GM12878 (cell line): ENCODE data around the gene FUZ. TPM values are rescaled to one million over a fixed set of nuclear protein-coding genes. Genes with fewer than 3 reads are reported as not detected.

Source experiments
- BACH1 ChIP-seq: fragments of 450-650 bp; IDR thresholded peaks from 2 replicates; pipeline ENCODE4 v1.6.1; 2017; ENCODE audit warnings: mild to moderate bottlenecking, borderline replicate concordance
- BMI1 ChIP-seq: fragments of 450-650 bp; IDR thresholded peaks from 2 replicates; pipeline ENCODE4 v1.6.1; 2016; ENCODE audit warnings: mild to moderate bottlenecking, moderate library complexity, borderline replicate concordance
- DPF2 ChIP-seq: fragments of 450-650 bp; IDR thresholded peaks from 2 replicates; pipeline ENCODE4 v1.6.1; 2017; ENCODE audit warnings: mild to moderate bottlenecking
- ETV6 ChIP-seq, 2 experiments: fragments of 450-650 bp in 1 of 2; IDR thresholded peaks in 1 of 2; conservative IDR thresholded peaks in 1 of 2; 2 replicates each; pipeline ENCODE4 v1.6.1; 2014; ENCODE audit warnings: antibody characterized with exemption in 1 of 2, borderline replicate concordance in 1 of 2, low read depth in 1 of 2, mild to moderate bottlenecking in 1 of 2, moderate library complexity in 1 of 2
- FOXM1 ChIP-seq: IDR thresholded peaks from 2 replicates; pipeline ENCODE4 v1.6.1; 2012; ENCODE audit warnings: low read depth, mild to moderate bottlenecking, inconsistent platforms, low read length, moderate library complexity
- GABPA ChIP-seq: IDR thresholded peaks from 2 replicates; pipeline ENCODE4 v1.6.1; 2014; ENCODE audit warnings: antibody characterized with exemption, low read depth, mild to moderate bottlenecking, inconsistent platforms
- IKZF1 ChIP-seq: fragments of 450-650 bp; conservative IDR thresholded peaks from 2 replicates; pipeline ENCODE4 v1.6.1; 2017; ENCODE audit warnings: antibody characterized with exemption, mild to moderate bottlenecking
- MTA2 ChIP-seq: fragments of 450-650 bp; IDR thresholded peaks from 2 replicates; pipeline ENCODE4 v1.6.1; 2016; ENCODE audit warnings: low read depth, mild to moderate bottlenecking, moderate library complexity
- NFIC ChIP-seq: IDR thresholded peaks from 2 replicates; pipeline ENCODE4 v1.6.1; 2012; ENCODE audit warnings: low read depth, mild to moderate bottlenecking, inconsistent platforms, low read length, moderate library complexity
- NFXL1 ChIP-seq: fragments of 450-650 bp; IDR thresholded peaks from 2 replicates; pipeline ENCODE4 v1.6.1; 2017; ENCODE audit warnings: antibody characterized with exemption, mild to moderate bottlenecking, borderline replicate concordance
- NFYB ChIP-seq: IDR thresholded peaks from 2 replicates; pipeline ENCODE4 v1.6.1; 2011; ENCODE audit warnings: low read depth, mild to moderate bottlenecking, low read length, improper control_type of control experiment, moderate library complexity; ENCODE audit not compliant: insufficient read depth
- NR2C2 ChIP-seq: IDR thresholded peaks from 2 replicates; pipeline ENCODE4 v1.6.1; 2011; ENCODE audit warnings: borderline replicate concordance, low read depth; ENCODE audit not compliant: control insufficient read depth, insufficient read length
- NR2F1 ChIP-seq: fragments of 450-650 bp; conservative IDR thresholded peaks from 2 replicates; pipeline ENCODE4 v1.6.1; 2017; ENCODE audit warnings: mild to moderate bottlenecking
- PAX5 ChIP-seq: IDR thresholded peaks from 2 replicates; pipeline ENCODE4 v1.6.1; 2011; ENCODE audit warnings: low read depth, low read length, borderline replicate concordance
- POU2F2 ChIP-seq: IDR thresholded peaks from 3 replicates; pipeline ENCODE4 v1.6.1; 2011; ENCODE audit warnings: low read depth, mild to moderate bottlenecking, low read length, borderline replicate concordance
- RELA ChIP-seq: fragments of 450-650 bp; IDR thresholded peaks from 2 replicates; pipeline ENCODE4 v1.8.0; 2014; ENCODE audit warnings: borderline replicate concordance; ENCODE audit not compliant: partially characterized antibody
- SP1 ChIP-seq: IDR thresholded peaks from one replicate; pipeline ENCODE4 v1.6.1; 2011; ENCODE audit warnings: low read depth, low read length
- SREBF1 ChIP-seq: IDR thresholded peaks from 2 replicates; pipeline ENCODE4 v1.6.1; 2012; ENCODE audit warnings: mild to moderate bottlenecking, low read length
- STAT1 ChIP-seq: fragments of 450-650 bp; conservative IDR thresholded peaks from 2 replicates; pipeline ENCODE4 v1.6.1; 2014; ENCODE audit warnings: antibody characterized with exemption, mild to moderate bottlenecking
- TCF12 ChIP-seq: IDR thresholded peaks from 2 replicates; pipeline ENCODE4 v1.6.1; 2011; ENCODE audit warnings: low read depth, mild to moderate bottlenecking, low read length
- YBX1 ChIP-seq: fragments of 450-650 bp; IDR thresholded peaks from 2 replicates; pipeline ENCODE4 v1.6.1; 2016; ENCODE audit warnings: antibody characterized with exemption
- ZNF274 ChIP-seq: IDR thresholded peaks from one replicate; pipeline ENCODE4 v1.8.0; 2011; ENCODE audit not compliant: insufficient read length, insufficient read depth
- ZZZ3 ChIP-seq: IDR thresholded peaks from 2 replicates; pipeline ENCODE4 v1.6.1; 2011; ENCODE audit warnings: low read depth; ENCODE audit not compliant: control insufficient read depth, insufficient read length
- polyA plus RNA-seq, 11 experiments: library from polyadenylated mRNA; depleted of rRNA in 4 of 11; unstranded in 6 of 11; stranded (reverse) in 5 of 11; fragments of >200 nt; fragmentation: Nextera tagmentation in 4 of 11; fragmentation: Illumina TruSeq in 1 of 11; extraction: Ambion mirVana in 4 of 11; extraction: Trizol in 1 of 11; gene quantifications; 1 replicate in 1 of 11; 2 replicates in 10 of 11; pipeline versions ENCODE4 v1.2.1 to v1.2.3, GENCODE V29; 2011 to 2016; ENCODE audit warnings: inconsistent platforms in 2 of 11, missing spikeins in 2 of 11, low read depth in 1 of 11
- total RNA-seq, 4 experiments: library from RNA; depleted of rRNA in 3 of 4; stranded (reverse); fragments of >200 nt in 3 of 4; fragmentation: Illumina TruSeq in 1 of 4; extraction: Trizol in 1 of 4; gene quantifications; 2 replicates each; pipeline versions ENCODE4 v1.2.1 to v1.2.3, GENCODE V29; 2013 to 2021
- TF ChIP-seq, protein P1 (sequence below): fragments of 450-650 bp; IDR thresholded peaks from 2 replicates; pipeline ENCODE4 v1.6.1; 2018; ENCODE audit warnings: borderline replicate concordance, mild to moderate bottlenecking; ENCODE audit not compliant: partially characterized antibody
- TF ChIP-seq, protein P2 (sequence below): IDR thresholded peaks from 2 replicates; pipeline ENCODE4 v1.6.1; 2012; ENCODE audit warnings: low read depth, low read length, improper control_type of control experiment
- TF ChIP-seq, protein P3 (sequence below): IDR thresholded peaks from 2 replicates; pipeline ENCODE4 v1.6.1; 2011; ENCODE audit warnings: borderline replicate concordance, low read depth, mild to moderate bottlenecking, moderate library complexity, mixed read lengths, low read length; ENCODE audit not compliant: insufficient read depth; ENCODE audit errors: extremely low read length
- TF ChIP-seq, protein P4 (sequence below): IDR thresholded peaks from 2 replicates; pipeline ENCODE4 v1.6.1; 2011; ENCODE audit warnings: low read depth, low read length, improper control_type of control experiment, borderline replicate concordance

Gene FUZ
- total and polyA plus RNA-seq, 10 of the 15 experiments (the other 5 are each of a cell fraction or from before 2014, with no cell fraction given) = 0.18 to 11.5 (median 8.8) TPM

DNA sequence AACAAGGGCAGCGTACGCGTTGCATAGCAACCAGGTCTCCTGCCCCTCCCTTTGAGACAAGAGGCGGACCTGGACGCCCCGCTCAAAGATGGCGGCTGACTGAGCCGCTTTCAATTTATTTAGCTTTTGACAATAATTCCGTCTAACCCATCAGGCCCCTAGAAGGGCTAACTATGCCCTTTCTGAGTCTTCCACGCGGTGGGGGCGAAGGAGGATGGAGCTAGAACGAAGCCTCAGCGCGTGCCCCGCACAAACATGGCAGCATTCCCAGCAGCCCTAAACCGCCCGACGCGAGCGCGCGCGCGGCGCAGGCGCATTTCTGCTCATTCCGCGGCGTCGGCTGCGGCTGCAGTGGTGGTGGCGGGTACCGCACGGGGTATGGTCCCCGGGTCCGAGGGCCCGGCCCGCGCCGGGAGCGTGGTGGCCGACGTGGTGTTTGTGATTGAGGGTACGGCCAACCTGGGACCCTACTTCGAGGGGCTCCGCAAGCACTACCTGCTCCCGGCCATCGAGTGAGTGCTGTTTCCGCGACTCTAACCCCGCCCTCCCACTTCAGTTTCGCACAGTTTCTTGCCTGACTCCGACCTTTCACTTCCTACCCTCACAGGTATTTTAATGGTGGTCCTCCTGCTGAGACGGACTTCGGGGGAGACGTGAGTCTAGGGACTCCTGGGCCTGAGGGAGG lies 5.0 kb upstream of the FUZ start, which contains the start of gene MED25 (continued):
- TF ChIP-seq NFYB (no peak), NR2C2 (no peak), MTA2 (no peak), ZNF274 (no peak), POU2F2 (peak; percentile 33; the same call in 1 of the 3 replicates), TCF12 (0 out of 2 replicates have a peak, but pooled peaks have one; percentile 13), NFIC (no peak), YBX1 (no peak), STAT1 (peak; percentile 94; the same call in 1 of the 2 replicates), ETV6 (conservative IDR thresholded peaks at IDR 0.05 in 1 of 2, IDR thresholded peaks at IDR 0.05 in 1 of 2; ENCODE audit: borderline replicate concordance in 1 of 2, low read depth in 1 of 2) (no peak), RELA (peak; percentile 59), SP1 (no peak), BACH1 (peak; percentile 67; the same call in 1 of the 2 replicates), BMI1 (peak; percentile 97), NR2F1 (peak; percentile 59; the same call in 1 of the 2 replicates), SREBF1 (no peak), IKZF1 (peak; percentile 92), FOXM1 (no peak), GABPA (no peak), ZZZ3 (no peak), NFXL1 (no peak), PAX5 (peak; percentile 33; the same call in 1 of the 2 replicates), DPF2 (peak; percentile 51)
- TF ChIP-seq, protein P1, sequence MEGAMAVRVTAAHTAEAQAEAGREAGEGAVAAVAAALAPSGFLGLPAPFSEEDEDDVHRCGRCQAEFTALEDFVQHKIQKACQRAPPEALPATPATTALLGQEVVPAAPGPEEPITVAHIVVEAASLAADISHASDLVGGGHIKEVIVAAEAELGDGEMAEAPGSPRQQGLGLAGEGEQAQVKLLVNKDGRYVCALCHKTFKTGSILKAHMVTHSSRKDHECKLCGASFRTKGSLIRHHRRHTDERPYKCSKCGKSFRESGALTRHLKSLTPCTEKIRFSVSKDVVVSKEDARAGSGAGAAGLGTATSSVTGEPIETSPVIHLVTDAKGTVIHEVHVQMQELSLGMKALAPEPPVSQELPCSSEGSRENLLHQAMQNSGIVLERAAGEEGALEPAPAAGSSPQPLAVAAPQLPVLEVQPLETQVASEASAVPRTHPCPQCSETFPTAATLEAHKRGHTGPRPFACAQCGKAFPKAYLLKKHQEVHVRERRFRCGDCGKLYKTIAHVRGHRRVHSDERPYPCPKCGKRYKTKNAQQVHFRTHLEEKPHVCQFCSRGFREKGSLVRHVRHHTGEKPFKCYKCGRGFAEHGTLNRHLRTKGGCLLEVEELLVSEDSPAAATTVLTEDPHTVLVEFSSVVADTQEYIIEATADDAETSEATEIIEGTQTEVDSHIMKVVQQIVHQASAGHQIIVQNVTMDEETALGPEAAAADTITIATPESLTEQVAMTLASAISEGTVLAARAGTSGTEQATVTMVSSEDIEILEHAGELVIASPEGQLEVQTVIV = no peak
- TF ChIP-seq, protein P2, sequence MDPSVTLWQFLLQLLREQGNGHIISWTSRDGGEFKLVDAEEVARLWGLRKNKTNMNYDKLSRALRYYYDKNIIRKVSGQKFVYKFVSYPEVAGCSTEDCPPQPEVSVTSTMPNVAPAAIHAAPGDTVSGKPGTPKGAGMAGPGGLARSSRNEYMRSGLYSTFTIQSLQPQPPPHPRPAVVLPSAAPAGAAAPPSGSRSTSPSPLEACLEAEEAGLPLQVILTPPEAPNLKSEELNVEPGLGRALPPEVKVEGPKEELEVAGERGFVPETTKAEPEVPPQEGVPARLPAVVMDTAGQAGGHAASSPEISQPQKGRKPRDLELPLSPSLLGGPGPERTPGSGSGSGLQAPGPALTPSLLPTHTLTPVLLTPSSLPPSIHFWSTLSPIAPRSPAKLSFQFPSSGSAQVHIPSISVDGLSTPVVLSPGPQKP = 0 out of 2 replicates have a peak, but pooled peaks have one; percentile 17
- TF ChIP-seq, protein P3, sequence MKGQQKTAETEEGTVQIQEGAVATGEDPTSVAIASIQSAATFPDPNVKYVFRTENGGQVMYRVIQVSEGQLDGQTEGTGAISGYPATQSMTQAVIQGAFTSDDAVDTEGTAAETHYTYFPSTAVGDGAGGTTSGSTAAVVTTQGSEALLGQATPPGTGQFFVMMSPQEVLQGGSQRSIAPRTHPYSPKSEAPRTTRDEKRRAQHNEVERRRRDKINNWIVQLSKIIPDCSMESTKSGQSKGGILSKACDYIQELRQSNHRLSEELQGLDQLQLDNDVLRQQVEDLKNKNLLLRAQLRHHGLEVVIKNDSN = no peak
- TF ChIP-seq, protein P4, sequence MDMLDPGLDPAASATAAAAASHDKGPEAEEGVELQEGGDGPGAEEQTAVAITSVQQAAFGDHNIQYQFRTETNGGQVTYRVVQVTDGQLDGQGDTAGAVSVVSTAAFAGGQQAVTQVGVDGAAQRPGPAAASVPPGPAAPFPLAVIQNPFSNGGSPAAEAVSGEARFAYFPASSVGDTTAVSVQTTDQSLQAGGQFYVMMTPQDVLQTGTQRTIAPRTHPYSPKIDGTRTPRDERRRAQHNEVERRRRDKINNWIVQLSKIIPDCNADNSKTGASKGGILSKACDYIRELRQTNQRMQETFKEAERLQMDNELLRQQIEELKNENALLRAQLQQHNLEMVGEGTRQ = no peak
